Lower leg skin (tissue), 3 donors: Measurements from ENCODE around the gene SLC9A3.

ENCODE experiments used
- POLR2A ChIP-seq, 2 donors: fragments of 450-650 bp; IDR thresholded peaks; one replicate each; pipeline ENCODE4 v1.6.1; 2016 to 2017; ENCODE audit warnings: antibody characterized with exemption in 2 of 2, mild to moderate bottlenecking in 1 of 2, moderate library complexity in 1 of 2
- TF ChIP-seq, protein P1 (sequence below), 3 donors: fragments of 450-650 bp; IDR thresholded peaks; one replicate each; pipeline ENCODE4 v1.5.1; 2016; ENCODE audit warnings: antibody characterized with exemption in 3 of 3, mild to moderate bottlenecking in 3 of 3, moderate library complexity in 2 of 3

DNA sequence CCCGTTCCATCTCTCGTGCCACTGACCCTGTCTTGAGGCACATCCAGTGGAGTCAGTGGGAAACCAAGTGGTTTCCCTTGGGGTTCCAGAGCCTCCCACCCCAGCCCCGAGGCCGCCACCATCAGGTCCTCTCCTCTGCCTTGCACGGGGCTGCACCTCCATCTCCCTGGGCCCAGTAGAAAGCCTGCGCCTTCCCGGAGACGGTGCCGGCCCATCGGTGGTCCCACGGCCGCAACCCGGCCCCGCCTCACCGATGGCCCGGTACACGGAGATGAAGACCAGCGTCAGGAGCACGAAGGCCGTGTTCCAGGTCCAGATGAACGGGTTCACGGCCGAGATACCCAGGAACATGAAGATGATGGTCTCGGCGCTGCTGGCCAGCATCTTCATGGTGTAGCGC, 41.2 kb downstream of the SLC9A3 start:
- TF ChIP-seq POLR2A (IDR thresholded peaks at IDR 0.05) = no peak
- TF ChIP-seq, protein P1, sequence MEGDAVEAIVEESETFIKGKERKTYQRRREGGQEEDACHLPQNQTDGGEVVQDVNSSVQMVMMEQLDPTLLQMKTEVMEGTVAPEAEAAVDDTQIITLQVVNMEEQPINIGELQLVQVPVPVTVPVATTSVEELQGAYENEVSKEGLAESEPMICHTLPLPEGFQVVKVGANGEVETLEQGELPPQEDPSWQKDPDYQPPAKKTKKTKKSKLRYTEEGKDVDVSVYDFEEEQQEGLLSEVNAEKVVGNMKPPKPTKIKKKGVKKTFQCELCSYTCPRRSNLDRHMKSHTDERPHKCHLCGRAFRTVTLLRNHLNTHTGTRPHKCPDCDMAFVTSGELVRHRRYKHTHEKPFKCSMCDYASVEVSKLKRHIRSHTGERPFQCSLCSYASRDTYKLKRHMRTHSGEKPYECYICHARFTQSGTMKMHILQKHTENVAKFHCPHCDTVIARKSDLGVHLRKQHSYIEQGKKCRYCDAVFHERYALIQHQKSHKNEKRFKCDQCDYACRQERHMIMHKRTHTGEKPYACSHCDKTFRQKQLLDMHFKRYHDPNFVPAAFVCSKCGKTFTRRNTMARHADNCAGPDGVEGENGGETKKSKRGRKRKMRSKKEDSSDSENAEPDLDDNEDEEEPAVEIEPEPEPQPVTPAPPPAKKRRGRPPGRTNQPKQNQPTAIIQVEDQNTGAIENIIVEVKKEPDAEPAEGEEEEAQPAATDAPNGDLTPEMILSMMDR (IDR thresholded peaks at IDR 0.05) = no peak
